NK-92 treated with Interleukin-12 subunit alpha and Interleukin-12 subunit beta, amount 100 ng/mL, for 24 hours (cell line): ENCODE data around the gene TFR2.

Source experiments
- DNase-seq: peaks from one replicate; lab custom pipeline; 2025; lab: John Stamatoyannopoulos, UW

The TFR2 gene

GRCh38 chr7:100572281-100572948, 68.9 kb downstream of the TFR2 start:
- DNase-seq = no peak

GRCh38 chr7:100571829-100572116, 69.6 kb downstream of the TFR2 start:
- no peak for DNase-seq

DNA sequence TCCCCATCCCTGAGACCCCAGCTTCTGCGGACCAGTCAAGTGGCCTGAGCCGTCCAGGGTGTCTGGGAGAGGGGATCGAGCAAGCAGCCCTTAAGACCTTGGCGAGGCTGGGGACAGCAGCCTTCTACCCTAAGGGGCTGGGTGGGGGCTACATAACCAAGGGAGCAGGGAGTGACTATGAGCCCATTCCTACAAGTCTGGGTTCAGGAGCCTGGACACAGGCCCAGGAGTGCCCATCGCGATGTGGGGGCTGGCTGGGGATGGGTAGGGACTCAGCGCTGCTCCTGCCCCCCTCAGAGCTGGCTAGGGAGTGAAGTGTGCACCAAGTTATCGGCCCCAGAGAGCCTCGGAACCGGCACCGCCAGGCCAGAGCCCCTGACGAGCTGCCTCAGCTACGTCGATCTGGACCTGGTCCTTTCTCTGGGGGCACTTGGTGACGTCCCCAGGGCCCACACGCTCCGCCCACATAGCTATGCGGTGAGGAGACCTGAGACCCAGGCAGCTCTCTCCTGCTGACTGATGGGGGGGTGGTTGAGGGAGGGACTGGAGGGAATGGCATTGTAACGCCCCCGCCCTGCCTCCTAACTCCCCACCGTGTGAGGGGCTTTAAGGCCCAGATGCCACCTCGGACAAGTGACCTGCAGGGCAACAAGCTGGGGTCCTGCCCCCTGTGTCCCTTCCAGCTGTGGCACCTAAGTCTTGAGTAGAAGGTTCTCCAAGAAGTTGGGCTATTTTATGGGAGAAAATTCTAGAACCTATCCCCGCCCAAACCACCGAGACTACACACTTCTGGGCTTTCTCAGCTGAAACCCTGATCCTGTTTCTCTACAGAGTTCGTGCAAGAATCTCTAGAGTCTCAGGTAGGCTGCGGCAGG, 70.2 kb downstream of the TFR2 start:
- DNase-seq = no peak
